Activated CD4-positive, alpha-beta T cell treated with anti-CD3 and anti-CD28 coated beads for 48 hours (primary cell): ENCODE data around the gene PRKRIP1.
"Not testable (repeated sequence)": the region's sequence is repeated elsewhere in the genome, so short reads cannot be mapped to it uniquely, and the experiment has no call there.

Experiments used
- DNase-seq: peaks from one replicate; pipeline ENCODE4 v3.0.0-alpha.2; 2020

The PRKRIP1 gene, protein sequence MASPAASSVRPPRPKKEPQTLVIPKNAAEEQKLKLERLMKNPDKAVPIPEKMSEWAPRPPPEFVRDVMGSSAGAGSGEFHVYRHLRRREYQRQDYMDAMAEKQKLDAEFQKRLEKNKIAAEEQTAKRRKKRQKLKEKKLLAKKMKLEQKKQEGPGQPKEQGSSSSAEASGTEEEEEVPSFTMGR

DNA sequence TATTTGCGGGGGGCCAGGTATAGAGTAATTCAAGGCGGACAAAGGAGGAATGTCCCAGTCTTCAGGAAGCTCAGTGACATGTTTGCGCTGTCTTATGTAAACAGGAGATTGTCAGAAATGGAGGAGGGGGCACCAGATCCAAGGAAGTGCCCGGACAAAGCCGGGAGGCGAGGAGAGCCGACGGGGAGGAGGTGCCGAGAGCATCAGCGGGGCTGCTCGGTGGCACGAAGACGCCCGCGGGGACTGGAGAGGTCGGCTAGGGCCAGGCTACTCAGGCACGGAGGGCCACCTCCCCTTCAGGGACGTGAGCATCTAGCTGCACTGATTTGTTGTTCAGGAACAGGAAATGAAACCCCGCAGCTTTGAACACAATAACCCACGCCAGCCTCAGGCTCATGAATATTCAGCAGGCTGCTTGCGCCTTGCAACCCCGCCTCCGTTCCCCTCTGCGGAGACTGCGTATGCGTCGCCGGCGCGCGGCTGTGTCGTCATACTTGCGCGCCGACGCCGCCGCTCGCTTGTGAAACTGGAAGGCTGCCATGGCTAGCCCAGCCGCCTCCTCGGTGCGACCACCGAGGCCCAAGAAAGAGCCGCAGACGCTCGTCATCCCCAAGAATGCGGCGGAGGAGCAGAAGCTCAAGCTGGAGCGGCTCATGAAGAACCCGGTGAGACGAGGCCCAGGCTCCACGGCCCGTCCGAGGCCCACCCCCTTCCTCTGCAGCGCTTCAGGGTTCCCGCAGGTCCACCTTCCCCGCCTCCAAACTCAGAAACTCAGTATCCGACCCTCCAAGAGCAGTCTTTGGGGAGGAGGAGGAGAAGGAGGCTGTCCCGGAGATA, at the start of gene PRKRIP1:
PRKRIP1 (plus strand) TSS at position 491 of the 837 bp plus-strand sequence; CDS start at position 540, 49 bp downstream.
- DNase-seq, result peak; percentile 88

- DNase-seq, result not testable (repeated sequence)
Measured at GRCh38 chr7:102346983-102347382, 49.2 kb upstream of the PRKRIP1 start.

DNA sequence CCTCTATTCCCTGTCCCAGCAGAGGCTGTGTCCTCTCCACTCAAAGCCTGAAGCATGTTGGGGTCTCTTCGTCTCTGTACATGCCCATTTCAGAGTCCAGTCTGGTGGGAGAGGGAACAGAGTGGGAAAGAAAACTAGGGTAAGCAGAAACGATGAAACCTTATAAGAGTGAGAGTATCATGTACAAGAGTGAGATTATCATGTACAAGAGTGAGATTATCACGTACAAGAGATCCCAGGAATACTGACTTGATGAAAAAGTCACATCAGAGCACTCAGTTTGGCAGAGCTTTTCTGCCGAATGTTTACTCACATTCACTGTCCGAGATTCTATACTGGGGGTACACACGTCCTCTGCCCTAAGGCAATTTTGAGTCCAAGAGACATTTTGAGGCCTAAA, 39.8 kb upstream of the PRKRIP1 start, which contains the start of gene SPDYE6:
SPDYE6 (minus strand) TSS at position 101 of the 400 bp plus-strand sequence. CDS start 421 bp downstream, outside the sequence.
- DNase-seq, result not testable (repeated sequence)

- peak; percentile 95 for DNase-seq
Measured at GRCh38 chr7:102363549-102364393, 32.4 kb upstream of the PRKRIP1 start.

GRCh38 chr7:102364394-102364886, 31.7 kb upstream of the PRKRIP1 start:
- peak; percentile 5 for DNase-seq

- DNase-seq, result not testable (repeated sequence)
Measured at GRCh38 chr7:102365390-102365789, 30.8 kb upstream of the PRKRIP1 start.

DNA sequence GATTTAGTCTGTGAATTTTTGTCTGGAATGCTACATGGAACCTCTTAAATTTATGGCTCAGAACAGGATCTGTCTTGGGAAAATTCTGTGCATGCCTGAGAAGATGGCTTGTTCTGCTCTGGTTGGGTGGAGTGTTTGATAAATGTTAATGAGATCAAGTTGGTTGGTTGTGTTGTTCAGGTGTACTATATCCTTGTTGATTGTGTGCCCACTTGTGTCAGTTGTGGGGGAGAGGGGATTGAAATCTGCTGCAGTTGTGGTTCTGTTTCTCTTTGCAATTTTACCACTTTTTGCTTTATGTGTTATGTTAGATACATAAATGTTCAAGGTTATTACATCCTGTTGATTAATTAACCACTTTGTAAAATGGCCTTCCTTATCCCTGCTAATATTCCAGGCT, 26.1 kb upstream of the PRKRIP1 start:
- not testable (repeated sequence) for DNase-seq

GRCh38 chr7:102372796-102373195, 23.4 kb upstream of the PRKRIP1 start:
- not testable (repeated sequence) for DNase-seq

DNA sequence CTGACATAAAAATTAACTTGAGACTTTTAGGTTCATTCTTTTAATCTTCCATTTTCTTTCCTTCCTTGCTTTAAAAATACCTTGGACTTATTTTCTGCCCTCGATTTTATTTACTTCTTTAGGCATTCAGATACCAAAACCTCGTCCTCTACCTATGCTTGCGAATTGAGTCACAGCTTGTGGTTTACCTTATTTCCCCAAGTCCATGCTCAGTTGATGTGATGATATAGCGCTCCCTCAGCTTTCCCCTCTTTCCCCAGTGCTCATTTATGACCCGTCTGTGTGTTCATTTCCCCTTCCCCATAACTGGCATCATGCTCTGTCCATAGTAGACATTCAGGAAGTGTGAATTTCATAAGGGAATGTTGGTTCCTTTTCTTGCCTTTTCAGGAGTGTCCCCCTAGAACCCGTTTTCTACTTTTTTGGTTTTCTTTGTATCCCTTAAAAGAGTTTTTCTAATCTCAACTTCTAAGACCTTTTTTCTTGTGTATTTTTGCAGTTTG, 19.1 kb upstream of the PRKRIP1 start:
- DNase-seq, result no peak

DNA sequence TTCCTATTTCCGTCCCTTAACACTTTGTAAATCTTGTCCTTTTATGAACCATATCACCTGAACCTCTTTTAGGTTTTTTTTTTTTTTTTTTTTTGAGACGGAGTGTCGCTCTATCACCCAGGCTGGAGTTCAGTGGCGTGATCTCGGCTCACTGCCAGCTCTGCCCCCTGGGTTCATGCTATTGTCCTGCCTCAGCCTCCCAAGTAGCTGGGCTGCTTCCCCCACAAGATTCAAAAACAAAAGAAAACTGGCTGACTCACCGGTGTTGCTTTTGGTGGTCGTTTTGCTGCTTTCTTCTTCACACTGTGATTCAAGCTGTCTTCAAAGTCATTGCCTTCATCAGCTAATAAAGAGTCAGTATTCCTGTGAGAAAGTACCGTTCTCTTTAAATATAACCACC, 15.3 kb upstream of the PRKRIP1 start:
- not testable (repeated sequence) for DNase-seq

- not testable (repeated sequence) for DNase-seq
Measured at GRCh38 chr7:102381696-102382425, 14.3 kb upstream of the PRKRIP1 start.

- no peak for DNase-seq
Measured at GRCh38 chr7:102387064-102387463, 9.1 kb upstream of the PRKRIP1 start.

DNA sequence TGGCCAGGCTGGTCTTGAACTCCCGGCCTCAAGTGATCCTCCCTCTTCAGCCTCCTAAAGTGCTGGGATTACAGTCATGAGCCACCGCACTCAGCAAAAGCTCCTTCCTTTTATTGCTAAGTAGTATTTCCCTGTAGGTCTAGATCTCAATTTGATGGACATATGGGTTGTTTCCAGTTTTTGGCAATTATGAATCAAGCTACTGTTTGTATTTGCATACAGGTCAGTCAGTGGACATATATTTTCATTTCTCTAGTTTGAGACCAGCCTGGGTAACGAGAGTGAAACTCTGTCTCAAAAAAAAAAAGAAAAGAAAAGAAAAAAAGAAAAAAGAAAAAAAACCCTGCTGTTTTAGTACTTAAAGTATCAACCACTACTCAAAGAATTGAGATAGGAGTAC, 6.4 kb upstream of the PRKRIP1 start:
- DNase-seq, result no peak

- peak; percentile 77 for DNase-seq
Measured at GRCh38 chr7:102390697-102391484, 5.3 kb upstream of the PRKRIP1 start.

GRCh38 chr7:102392330-102392729, 3.8 kb upstream of the PRKRIP1 start:
- DNase-seq, result no peak

DNA sequence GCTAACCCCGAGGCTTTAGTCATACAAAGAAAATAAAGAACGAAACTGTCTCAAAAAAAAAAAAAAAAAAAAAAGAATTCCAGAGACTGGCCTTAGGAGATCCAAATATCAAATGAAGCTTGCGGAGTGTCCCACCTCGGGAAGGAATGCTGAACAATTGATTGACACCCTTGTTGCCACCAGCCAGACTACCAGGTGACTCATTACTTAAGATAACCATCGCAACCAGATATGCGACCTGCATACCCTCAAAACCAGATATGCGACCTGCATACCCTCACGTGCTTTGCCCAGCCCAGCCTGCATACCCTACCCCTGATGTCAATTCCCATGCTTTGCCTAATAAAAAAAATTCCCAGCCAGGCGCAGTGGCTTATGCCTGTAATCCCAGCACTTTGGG, 2.7 kb upstream of the PRKRIP1 start:
- no peak for DNase-seq

GRCh38 chr7:102395592-102395872, 631 bp upstream of the PRKRIP1 start:
- DNase-seq, result no peak

- no peak for DNase-seq
Measured at GRCh38 chr7:102396710-102397019, 502 bp downstream of the PRKRIP1 start.

DNA sequence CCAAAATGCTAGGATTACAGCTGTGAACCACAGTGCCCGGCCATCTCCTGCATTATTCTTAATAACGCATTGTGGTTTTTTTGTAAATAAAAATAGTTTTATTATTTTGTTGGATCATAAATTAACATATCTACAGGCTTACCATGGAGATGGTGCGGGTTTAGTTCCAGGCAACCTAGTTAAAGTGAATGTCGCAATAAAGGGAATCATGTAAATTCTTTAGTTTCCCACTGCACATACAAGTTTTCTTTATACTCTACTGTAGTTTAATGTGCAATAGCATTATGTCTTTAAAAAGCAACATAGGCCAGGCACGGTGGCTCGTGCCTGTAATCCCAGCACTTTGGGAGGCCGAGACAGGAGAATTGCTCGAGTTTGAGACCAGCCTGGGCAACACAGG, 2.4 kb downstream of the PRKRIP1 start:
- no peak for DNase-seq

- no peak for DNase-seq
Measured at GRCh38 chr7:102400360-102400759, 4.2 kb downstream of the PRKRIP1 start.

DNA sequence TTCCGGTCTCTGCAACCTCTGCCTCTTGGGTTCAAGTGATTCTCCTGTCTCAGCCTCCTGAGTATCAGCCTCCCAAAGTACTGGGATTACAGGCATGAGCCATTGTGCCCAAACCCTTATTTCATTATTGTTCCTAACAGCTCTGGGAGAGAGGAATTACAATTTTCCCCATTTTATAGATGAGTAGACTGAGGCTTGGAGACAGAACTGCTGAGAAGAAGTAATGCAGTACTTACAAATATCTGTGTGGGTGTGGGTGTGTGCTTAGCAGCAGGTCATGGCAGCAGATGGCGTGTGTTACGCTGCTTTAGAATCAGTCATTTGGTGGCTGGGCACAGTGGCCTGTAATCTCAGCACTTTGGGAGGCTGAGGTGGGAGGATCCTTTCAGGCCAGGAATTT, 7.4 kb downstream of the PRKRIP1 start:
- no peak for DNase-seq
